HG02763 (cell line): ENCODE results near the gene CIROP.

Experiments used
- ATAC-seq: cut with Tn5 transposase; IDR thresholded peaks from one replicate; pipeline ENCODE4 v1.9.1; 2021; ENCODE audit warnings: mild to moderate bottlenecking, moderate library complexity; ENCODE audit not compliant: unreplicated experiment

Gene CIROP

GRCh38 chr14:23068789-23069412, 35.9 kb downstream of the CIROP start:
- ATAC-seq: peak; percentile 57

- no peak for ATAC-seq
These were observed 36.7 kb downstream of the CIROP start for GRCh38 chr14:23067847-23068788.

- no peak for ATAC-seq
These were observed 37.7 kb downstream of the CIROP start for GRCh38 chr14:23066855-23067744.

DNA sequence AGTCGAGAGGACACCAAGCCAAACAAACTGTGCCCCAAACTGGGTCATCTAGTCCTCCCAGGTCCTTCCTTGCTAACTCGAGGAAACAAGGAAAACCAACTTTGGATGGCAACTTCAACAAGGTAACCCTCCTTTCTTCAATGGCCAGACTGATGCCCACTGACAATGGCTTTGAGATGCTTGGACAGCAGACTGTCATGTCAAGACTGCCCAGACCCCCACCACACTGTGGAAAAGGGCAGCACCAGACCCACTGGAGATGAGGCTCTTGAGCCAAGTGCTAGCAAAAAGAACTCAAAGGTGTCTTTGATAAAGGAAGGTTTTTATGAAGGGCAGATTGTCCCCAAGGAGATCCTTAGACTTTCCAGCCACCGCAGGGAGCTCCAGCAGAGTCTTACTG, 38.4 kb downstream of the CIROP start:
- ATAC-seq: no peak

DNA sequence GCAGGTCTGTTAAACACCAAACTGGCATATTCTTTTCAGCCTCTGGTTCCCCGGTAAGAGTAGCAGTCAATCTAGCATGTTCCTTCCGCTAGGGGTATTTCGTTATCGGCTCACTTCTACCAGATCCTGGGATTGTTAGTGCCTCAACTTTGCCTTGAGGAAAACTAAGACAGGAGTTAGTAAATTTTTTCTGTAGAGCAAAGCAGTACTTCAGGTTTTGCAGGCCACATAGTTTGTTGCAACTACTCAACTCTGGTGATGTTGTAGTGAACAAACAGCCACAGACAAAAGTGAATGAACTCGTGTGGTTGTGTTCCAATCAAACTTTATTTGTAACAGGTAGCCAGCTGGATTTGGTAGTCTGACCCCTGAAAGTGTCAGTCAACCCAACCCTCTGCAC, 41.2 kb downstream of the CIROP start:
- no peak for ATAC-seq

DNA sequence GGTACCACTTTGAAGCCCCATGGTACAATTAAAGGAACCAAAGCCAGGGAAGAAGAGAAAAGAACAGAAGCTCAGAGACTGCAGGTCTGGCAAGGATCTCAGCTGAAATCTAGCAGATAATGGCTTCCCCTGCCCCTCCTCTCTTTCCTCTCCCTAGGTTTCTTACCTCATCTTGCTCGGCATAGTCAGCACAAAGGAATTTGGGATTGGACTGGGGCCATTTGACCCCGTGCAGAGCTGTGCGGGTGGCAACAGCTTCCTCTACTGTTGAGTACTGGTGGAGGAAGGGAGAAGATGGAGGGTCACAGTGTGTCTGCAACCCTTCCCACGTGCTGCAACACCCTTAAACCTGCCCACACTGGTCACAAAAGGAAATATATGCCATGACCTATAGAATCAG, 42.8 kb downstream of the CIROP start:
- ATAC-seq: no peak

DNA sequence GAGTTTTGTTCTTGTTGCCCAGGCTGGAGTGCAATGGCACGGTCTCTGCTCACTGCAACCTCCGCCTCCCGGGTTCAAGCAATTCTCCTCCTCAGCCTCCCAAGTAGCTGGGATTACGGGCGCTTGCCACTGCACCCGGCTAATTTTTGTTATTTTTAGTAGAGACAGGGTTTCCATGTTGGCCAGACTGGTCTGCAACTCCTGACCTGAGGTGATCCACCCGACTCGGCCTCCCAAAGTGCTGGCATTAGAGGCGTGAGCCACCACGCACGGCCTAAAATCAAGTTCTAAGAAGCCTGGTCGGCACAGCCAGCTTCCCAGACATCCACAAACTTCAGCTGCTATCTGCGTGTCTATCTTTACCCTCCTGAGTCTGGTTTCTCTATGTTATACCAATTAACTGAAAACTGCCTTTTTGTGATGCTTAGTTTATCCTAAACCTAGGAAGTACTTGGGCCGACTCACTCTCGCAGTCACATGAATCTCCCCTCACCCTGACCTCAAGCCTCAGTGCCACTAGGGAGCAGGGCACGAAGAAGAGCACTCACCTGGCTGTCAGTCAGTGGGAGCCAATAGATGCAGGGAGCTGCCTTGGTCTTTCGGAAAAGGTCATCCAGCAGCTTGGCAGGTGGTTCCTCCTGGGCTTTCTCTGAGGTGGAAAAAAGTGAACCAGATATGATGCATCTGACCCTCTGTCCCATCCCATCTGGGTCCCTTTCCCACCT, 44.1 kb downstream of the CIROP start:
- ATAC-seq: no peak

DNA sequence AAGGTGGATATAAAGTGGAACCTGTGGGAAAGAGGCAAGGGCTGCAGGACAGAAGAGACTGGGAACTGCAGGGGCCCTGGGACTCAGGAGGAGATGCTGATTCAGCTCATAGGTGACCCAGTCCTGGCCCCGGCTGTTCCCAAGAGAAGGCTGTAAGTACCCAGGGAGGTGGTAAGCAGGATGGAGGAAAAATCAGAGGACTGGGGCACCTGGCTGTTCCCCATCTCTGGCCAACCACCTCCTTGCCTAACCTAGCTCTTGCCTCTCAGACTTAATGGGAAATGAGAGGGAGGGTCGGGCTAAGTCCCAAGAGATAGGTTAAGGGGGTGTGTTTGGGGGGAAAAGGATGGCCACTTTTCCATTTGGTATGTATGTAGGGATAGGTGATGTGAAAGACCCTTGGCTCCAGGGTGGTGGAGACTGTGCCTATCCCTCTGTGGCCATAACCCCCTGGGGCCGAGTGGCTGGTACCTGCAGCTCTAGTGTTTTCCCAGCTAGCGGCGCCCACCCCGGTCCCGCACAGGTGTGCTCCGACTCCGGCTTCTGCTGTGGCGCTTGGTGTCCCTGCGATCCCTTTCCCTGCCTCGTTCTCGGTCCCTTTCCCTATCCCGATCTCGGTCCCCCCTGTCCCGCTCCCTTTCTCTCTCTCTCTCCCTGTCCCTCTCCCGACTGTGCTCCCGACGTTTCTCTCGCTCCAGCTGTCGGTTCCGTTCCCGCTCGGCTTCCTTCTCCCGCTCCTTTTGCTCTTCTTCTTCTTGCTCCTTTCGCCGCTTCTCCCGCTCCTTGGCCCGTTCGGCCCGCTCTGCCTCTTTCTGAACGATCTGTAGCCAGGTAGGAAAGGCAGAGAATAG, 45.9 kb downstream of the CIROP start:
- ATAC-seq: no peak

GRCh38 chr14:23057757-23058653, 46.8 kb downstream of the CIROP start:
- peak; percentile 64 for ATAC-seq

DNA sequence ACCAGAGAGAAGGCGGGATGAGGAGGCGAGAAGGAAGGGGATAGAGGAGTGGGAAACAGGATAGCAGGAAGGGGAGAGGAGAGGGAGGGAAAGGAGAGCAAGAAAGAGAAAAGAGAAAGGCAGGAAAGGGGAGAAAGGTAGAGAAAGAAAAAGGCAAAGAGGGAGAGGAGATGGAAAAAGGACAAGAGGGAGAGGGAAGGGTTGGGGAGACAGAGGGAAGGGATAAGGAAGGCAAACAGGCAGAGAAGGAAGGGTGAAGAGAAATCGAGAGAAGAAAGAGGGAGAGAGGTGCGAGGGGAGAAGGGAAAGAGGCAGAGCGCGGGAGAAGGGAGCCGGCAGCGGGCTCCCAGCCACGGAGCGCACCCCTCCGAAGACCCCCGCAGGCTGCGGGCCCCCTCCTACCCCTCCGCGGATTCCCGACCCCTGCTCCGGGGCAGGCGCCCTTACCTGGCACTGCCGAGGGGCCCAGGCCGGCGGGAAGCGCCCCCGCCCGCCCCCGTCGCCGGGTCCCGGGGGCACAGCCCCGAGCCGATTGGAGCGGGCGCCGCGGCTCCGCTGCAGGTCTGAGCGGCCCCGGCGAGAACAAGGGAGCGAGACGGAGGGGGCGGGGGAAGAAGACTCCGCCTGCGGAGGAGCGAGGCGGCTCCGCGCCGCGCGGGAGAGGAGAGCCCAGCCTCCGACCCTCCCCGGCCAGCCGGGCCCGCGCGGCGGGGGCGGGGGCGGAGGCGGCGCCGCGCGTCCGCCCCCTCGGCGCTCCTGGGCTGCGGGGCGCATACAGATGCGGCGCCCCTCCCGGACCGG, 47.6 kb downstream of the CIROP start, which contains the start of gene CDH24:
TSS of gene CDH24 (minus strand) at position 565 of the 801 bp plus-strand sequence. CDS start 1,787 bp downstream, outside the sequence.
- peak; percentile 44 for ATAC-seq

- no peak for ATAC-seq
These were observed 48.4 kb downstream of the CIROP start for GRCh38 chr14:23056145-23056955.

- ATAC-seq: no peak
These were observed 49.1 kb downstream of the CIROP start for GRCh38 chr14:23055621-23056144.

- no peak for ATAC-seq
These were observed 49.6 kb downstream of the CIROP start for GRCh38 chr14:23055147-23055550.

DNA sequence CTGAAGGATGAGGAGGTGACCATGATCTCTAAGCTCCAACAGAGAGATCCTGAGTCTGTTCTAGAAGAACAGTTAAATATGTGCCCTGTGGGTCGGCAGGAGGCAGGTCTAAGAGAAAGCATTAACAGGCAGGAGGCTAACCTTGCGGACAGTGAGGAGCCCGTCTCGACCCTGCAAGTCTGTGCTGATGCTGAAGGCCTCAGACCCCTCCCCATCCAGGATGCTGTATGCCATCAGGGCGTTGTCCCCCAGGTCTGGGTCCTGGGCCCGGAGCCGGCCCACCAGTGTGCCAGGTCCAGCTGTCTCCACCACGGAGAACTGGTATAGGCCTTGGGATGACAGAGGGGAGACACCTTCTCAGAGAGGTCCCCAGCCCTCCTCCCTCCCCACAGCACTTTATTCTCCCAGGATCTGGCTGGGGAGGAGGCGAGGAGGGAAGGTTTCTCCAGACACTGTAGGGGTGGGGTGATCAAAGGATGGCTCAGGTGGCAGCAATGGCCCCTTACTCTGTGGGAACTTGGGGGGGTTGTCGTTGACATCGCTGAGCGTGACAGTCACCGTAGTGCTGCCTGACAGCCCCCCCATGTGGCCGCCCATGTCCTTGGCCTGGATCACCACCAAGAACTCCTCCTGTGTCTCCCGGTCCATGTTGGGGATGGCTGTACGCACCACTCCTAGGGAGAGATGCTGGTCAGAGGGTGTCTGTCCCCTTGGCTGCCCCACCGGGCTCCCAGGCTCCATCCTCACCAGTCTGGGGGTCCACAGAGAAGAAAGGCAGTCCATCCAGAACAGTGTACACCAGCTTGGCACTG, 50.6 kb downstream of the CIROP start:
- no peak for ATAC-seq

- no peak for ATAC-seq
These were observed 51.4 kb downstream of the CIROP start for GRCh38 chr14:23053426-23053825.

GRCh38 chr14:23052671-23053070, 52.1 kb downstream of the CIROP start:
- no peak for ATAC-seq
